Endothelial cell of hepatic sinusoid (primary cell): Measurements from ENCODE around the gene CAMSAP1.

Source experiments
- in situ Hi-C: cut with HindIII; loops from 2 replicates; pipeline ENCODE4 v1.10.0; 2017; ENCODE audit warnings: low sequenced_read_pairs

CAMSAP1 gene

DNA sequence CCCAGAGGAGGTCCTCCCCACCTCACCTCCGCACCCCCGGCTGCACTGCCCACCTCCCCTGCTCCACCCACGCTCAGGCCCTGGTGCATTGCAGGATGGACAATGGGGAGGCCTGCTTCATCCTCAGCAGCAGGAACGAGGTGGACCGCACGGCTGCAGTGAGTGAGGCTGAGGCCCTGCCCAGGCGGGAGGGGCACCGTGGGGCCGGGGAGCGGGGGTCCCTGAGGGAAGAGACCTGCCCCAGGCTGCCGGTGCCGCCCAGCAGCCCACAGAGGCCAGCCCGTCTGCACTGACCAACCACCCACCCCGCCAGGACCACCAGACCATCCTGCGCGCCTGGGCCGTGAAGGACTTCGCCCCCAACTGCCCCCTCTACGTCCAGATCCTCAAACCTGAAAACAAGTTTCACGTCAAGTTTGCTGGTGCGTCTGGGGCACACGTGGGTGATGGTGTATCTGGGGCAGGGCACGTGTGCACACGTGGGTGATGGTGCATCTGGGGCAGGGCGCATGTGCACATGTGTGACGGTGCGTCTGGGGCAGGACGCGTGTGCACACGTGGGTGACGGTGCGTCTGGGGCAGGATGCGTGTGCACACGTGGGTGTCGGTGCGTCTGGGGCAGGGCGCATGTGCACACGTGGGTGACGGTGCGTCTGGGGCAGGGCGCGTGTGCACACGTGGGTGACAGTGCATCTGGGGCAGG is 138.7 kb downstream of the CAMSAP1 start:
- in situ Hi-C loops = no loop called here

- in situ Hi-C loops = no loop called here
These were observed 140.6 kb downstream of the CAMSAP1 start for GRCh38 chr9:135766707-135767106.

- in situ Hi-C loops = no loop called here
These were observed 141.1 kb downstream of the CAMSAP1 start for GRCh38 chr9:135766251-135766650.

GRCh38 chr9:135765416-135765815 is 141.9 kb downstream of the CAMSAP1 start:
- in situ Hi-C loops = no loop called here

GRCh38 chr9:135764731-135765130 is 142.6 kb downstream of the CAMSAP1 start:
- in situ Hi-C loops = no loop called here

- in situ Hi-C loops = no loop called here
These were observed 143.5 kb downstream of the CAMSAP1 start for GRCh38 chr9:135763716-135764446.

GRCh38 chr9:135762921-135763320 is 144.4 kb downstream of the CAMSAP1 start:
- in situ Hi-C loops = no loop called here

DNA sequence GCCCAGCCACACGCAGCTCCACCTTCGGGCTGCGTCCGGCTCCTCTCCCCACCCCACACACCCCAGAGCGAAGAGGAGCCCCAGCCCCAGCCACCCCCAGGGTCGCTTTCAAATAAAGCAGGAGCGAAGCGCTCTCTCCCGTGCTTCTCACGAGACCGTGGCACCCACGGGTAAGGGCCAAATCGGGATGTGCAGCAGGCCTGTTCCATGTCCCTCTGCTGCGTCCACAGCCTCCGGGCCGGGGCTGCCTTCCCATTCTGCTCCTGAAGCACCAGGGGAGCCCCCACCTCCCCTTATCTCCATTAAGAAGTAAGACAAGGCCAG is 145.5 kb downstream of the CAMSAP1 start:
- in situ Hi-C loops = no loop called here

DNA sequence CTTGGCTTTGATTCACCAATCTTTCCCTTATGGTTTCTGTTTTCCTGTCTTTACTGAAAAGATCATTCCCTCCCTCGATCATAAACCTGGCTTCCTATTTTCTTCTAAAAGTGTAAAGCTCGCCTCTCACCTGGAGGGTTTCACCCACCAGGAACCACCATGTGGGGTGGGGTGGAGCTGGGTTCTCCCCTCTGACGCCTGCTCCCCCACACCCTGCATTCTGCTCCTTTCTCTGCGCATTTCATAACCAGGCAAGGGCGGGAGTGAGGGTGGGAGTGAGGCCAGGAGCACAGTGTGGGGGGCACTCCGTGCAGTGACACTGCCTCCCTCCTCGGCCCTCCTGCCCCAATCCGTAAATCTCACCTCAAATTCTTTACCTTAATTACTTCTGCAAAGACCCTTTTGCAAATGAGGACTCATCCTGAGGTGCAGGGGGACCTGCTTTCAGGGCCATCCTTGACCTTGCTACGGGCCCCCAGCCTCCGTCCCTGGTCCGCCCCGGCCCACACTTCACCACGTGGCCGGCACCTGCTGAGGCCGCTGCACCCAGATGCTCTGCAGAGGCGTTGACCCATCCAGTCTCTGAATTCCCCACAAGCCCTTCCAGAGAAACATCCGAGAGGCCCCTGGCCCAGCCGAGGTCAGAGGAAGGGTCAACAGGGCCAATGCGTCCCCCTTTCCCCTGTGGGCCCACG is 146.0 kb downstream of the CAMSAP1 start:
- in situ Hi-C loops = no loop called here

DNA sequence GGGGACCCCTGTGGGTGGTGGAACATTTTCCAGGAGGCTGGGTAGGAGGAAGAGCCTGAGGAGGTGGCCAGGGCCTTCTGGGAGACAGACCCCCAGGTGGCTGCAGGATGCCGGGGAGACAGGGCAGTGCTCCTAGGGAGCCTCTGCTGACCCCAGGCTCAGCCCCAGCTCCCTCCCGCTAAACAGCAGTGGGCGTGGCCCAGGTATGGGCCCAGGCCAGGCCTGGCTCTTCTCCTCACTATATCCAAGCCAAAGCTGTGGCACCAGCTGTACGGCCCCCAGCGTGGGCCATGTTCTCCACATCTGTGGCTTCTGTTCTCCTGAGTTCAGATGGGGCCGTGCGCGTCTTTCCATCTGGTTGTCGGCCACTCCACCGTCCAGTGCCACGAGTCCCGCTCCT is 146.9 kb downstream of the CAMSAP1 start:
- in situ Hi-C loops = no loop called here

DNA sequence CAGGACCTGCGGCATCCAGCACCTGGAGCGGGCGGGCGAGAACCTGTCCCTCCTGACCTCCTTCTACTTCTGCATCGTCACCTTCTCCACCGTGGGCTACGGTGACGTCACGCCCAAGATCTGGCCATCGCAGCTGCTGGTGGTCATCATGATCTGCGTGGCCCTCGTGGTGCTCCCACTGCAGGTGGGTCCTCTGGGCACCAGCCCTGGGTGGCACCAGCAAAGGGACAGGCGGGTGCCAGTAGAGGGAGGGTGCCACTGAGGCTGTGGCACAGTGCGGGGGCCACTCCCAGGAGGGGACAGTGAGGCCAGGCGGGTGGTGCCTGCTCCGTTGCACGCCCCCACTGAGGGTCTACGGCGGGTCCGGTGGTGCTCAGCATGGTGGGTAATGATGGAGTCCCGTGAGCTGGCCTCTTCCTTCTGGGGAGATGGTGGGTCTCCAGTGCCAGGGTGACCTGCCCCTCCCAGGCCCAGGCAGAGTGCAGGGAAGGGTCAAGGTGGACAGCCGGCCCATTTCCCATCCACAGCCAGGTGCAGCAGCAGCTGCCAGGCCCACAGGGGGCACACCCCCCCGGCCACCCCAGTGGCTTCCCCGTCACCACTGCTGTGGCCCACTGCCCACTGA is 147.6 kb downstream of the CAMSAP1 start:
- in situ Hi-C loops = loop anchor here (5.0 kb wide), 1 partner anchor 42 kb away; no protein-coding TSS in a partner anchor

DNA sequence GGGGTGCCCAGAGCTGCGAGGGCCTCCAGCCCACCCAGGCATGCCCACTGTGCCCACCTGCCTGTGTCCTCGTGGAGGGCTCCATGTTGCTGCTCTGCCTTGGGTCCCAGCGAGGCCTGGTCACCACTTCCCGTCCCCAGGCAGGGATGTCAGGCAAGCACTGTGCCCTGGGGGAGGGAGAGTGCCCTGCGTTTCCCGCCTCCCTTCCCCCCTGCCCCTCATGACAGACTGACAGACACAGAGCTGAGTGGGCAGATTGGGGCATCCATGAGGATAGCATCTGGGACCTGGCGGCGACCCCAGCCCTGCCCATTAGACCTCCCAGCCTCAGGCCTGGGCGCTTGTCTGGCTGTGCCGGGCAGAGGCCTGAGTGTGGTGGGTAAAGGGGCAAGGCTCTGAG is 148.5 kb downstream of the CAMSAP1 start:
- in situ Hi-C loops = loop anchor here (5.0 kb wide), 1 partner anchor 42 kb away; no protein-coding TSS in a partner anchor
